Activated CD4-positive, CD25-positive, alpha-beta regulatory T cell treated with anti-CD3 and anti-CD28 coated beads, Interleukin-2, amount 50 U/mL, for 24 hours (primary cell): Measurements from ENCODE around the gene CASQ1.

Experiments used
- ATAC-seq, 2 donors: fragments of 150-1000 bp; cut with Tn5 transposase; one replicate each; pipeline ENCODE4 v1.10.0; 2021; ENCODE audit warnings: mild to moderate bottlenecking in 1 of 2, moderate library complexity in 1 of 2

CASQ1 gene

GRCh38 chr1:160227034-160227433 is 36.7 kb downstream of the CASQ1 start:
- ATAC-seq: no peak

GRCh38 chr1:160227561-160227960 is 37.2 kb downstream of the CASQ1 start:
- no peak for ATAC-seq

GRCh38 chr1:160228431-160228830 is 38.1 kb downstream of the CASQ1 start:
- no peak for ATAC-seq

- no peak for ATAC-seq
Observed at GRCh38 chr1:160232911-160233310, 42.5 kb downstream of the CASQ1 start.

GRCh38 chr1:160236806-160237205 is 46.4 kb downstream of the CASQ1 start:
- ATAC-seq: no peak

GRCh38 chr1:160237558-160237957 is 47.2 kb downstream of the CASQ1 start:
- ATAC-seq: no peak

GRCh38 chr1:160238408-160238807 is 48.0 kb downstream of the CASQ1 start:
- ATAC-seq: no peak

- no peak for ATAC-seq
Observed at GRCh38 chr1:160239582-160240299, 49.4 kb downstream of the CASQ1 start.

- no peak for ATAC-seq
Observed at GRCh38 chr1:160243767-160244166, 53.4 kb downstream of the CASQ1 start.

- ATAC-seq: no peak
Observed at GRCh38 chr1:160244209-160244608, 53.8 kb downstream of the CASQ1 start.

- no peak for ATAC-seq
Observed at GRCh38 chr1:160245434-160245833, 55.1 kb downstream of the CASQ1 start.

- ATAC-seq: no peak
Observed at GRCh38 chr1:160247053-160247452, 56.7 kb downstream of the CASQ1 start.

GRCh38 chr1:160251011-160251410 is 60.6 kb downstream of the CASQ1 start:
- ATAC-seq: no peak
